Tibial nerve (tissue), 4 donors: ENCODE data around the gene PLA2R1.

Experiments
- CTCF ChIP-seq, 5 experiments: fragments of 200-600 bp in 3 of 5; fragments of 450-650 bp in 2 of 5; sonication (generic) in 3 of 5; IDR thresholded peaks; one replicate each; pipeline ENCODE4 v1.5.1; 2016 to 2019; ENCODE audit warnings: antibody characterized with exemption in 5 of 5, mild to moderate bottlenecking in 3 of 5, moderate library complexity in 2 of 5
- EP300 ChIP-seq, 2 donors: sonication (generic); formaldehyde crosslinking; IDR thresholded peaks; one replicate each; pipeline ENCODE4 v1.6.1; 2017; ENCODE audit warnings: antibody characterized with exemption in 2 of 2, mild to moderate bottlenecking in 1 of 2

GRCh38 chr2:160039166-160039903 lies 23.1 kb downstream of the PLA2R1 start:
- no peak for TF ChIP-seq EP300 (IDR thresholded peaks at IDR 0.05)
- no peak for TF ChIP-seq CTCF (IDR thresholded peaks at IDR 0.05)
